Endothelial cell of umbilical vein (primary cell): ENCODE measurements around the gene VWA8. TPM values are rescaled to one million over a fixed set of nuclear protein-coding genes. Genes with fewer than 3 reads are reported as not detected.

Experiments
- BruUV-seq: library from RNA; stranded (reverse); fragments of 400-500 nt; replicated peaks from 2 replicates; lab custom pipeline; 2021; lab: Mats Ljungman, UMichigan
- CTCF ChIA-PET: fragments of 300-600, 350-600 bp; sonication (Branson Sonifier 250); formaldehyde crosslinking; loops from one replicate; lab custom pipeline; 2021; ENCODE audit warnings: antibody characterized with exemption, inconsistent platforms; lab: Charles Lee
- POLR2A ChIA-PET: fragments of 300-600, 350-600 bp; sonication (Branson Sonifier 250); formaldehyde crosslinking; loops from one replicate; lab custom pipeline; 2021; ENCODE audit warnings: antibody characterized with exemption, inconsistent platforms; lab: Charles Lee
- DNase-seq: peaks from one replicate; pipeline ENCODE4 v3.0.0-alpha.2; 2011; ENCODE audit warnings: low read depth, low spot score
- FAIRE-seq: peaks from 2 replicates; lab custom pipeline; 2011; peaks lifted over from hg19 to GRCh38; lab: Jason Lieb, UNC
- H2AFZ ChIP-seq: 2 replicates; pipeline ENCODE4 v1.6.0; 2012; ENCODE audit warnings: low read depth, low read length, control low read depth, inconsistent platforms
- H3K27ac ChIP-seq: 2 replicates; pipeline ENCODE4 v1.5.1; 2011; ENCODE audit warnings: low read depth, mild to moderate bottlenecking, control low read depth, low read length, moderate library complexity; ENCODE audit not compliant: insufficient read depth
- H3K27me3 ChIP-seq, 2 experiments: 2 replicates each; pipeline versions ENCODE4 v1.6.0 to v1.6.1; 2011; ENCODE audit warnings: low read length in 2 of 2, mixed read lengths in 1 of 2; ENCODE audit not compliant: control insufficient read depth in 2 of 2, insufficient read depth in 2 of 2
- H3K36me3 ChIP-seq, 2 experiments: 2 replicates in 1 of 2; 3 replicates in 1 of 2; pipeline ENCODE4 v1.5.1; 2011; ENCODE audit warnings: low read length in 2 of 2, mild to moderate bottlenecking in 1 of 2, moderate library complexity in 1 of 2; ENCODE audit not compliant: control insufficient read depth in 2 of 2, insufficient read depth in 2 of 2; ENCODE audit errors: extremely low read depth in 1 of 2
- H3K4me1 ChIP-seq: 3 replicates; pipeline ENCODE4 v1.5.1; 2011; ENCODE audit warnings: mild to moderate bottlenecking, low read length; ENCODE audit not compliant: control insufficient read depth, insufficient read depth; ENCODE audit errors: extremely low read depth
- H3K4me2 ChIP-seq: 2 replicates; pipeline ENCODE4 v1.6.1; 2011; ENCODE audit warnings: low read length, control low read depth, mixed read lengths; ENCODE audit not compliant: insufficient read depth
- H3K4me3 ChIP-seq, 3 experiments: fragments of 200-600 bp in 1 of 3; sonication (generic), shearing (Covaris generic) in 1 of 3; replicated peaks in 1 of 3; 2 replicates each; pipeline ENCODE4 v1.5.1; 2011 to 2016; ENCODE audit warnings: control low read depth in 3 of 3, low read length in 3 of 3, mild to moderate bottlenecking in 2 of 3, inconsistent platforms in 1 of 3, low read depth in 1 of 3, moderate library complexity in 1 of 3; ENCODE audit not compliant: insufficient read depth in 1 of 3
- H3K79me2 ChIP-seq: 2 replicates; pipeline ENCODE4 v1.6.0; 2012; ENCODE audit warnings: low read length, inconsistent platforms; ENCODE audit not compliant: control insufficient read depth, insufficient read depth
- H3K9ac ChIP-seq: replicated peaks from 2 replicates; pipeline ENCODE3; 2011; ENCODE audit warnings: low read length, control low read depth; ENCODE audit not compliant: insufficient read depth; ENCODE audit errors: extremely low read depth
- H3K9me1 ChIP-seq: replicated peaks from 3 replicates; pipeline ENCODE4 v1.6.0; 2011; ENCODE audit warnings: mild to moderate bottlenecking, low read length; ENCODE audit not compliant: control insufficient read depth, insufficient read depth; ENCODE audit errors: extremely low read depth
- H3K9me3 ChIP-seq: replicated peaks from 2 replicates; pipeline ENCODE4 v1.5.1; 2012; ENCODE audit warnings: low read length, inconsistent platforms; ENCODE audit not compliant: control insufficient read depth, insufficient read depth
- H4K20me1 ChIP-seq: replicated peaks from 2 replicates; pipeline ENCODE3; 2011; ENCODE audit warnings: mild to moderate bottlenecking, low read length; ENCODE audit not compliant: control insufficient read depth, insufficient read depth; ENCODE audit errors: extremely low read depth
- CTCF ChIP-seq, 2 donors: IDR thresholded peaks; 1 replicate in 1 of 2; 2 replicates in 1 of 2; pipeline ENCODE4 v1.5.1; 2011; ENCODE audit warnings: low read length in 2 of 2, mild to moderate bottlenecking in 2 of 2, moderate library complexity in 2 of 2, control low read depth in 1 of 2, inconsistent platforms in 1 of 2, low read depth in 1 of 2; ENCODE audit not compliant: insufficient read depth in 1 of 2; ENCODE audit errors: extremely low read depth in 1 of 2
- EZH2 ChIP-seq: IDR thresholded peaks from 2 replicates; pipeline ENCODE4 v1.6.1; 2012; ENCODE audit warnings: borderline replicate concordance, low read depth, mild to moderate bottlenecking, moderate library complexity, low read length, inconsistent platforms; ENCODE audit not compliant: severe bottlenecking
- FOS ChIP-seq: IDR thresholded peaks from 2 replicates; pipeline ENCODE4 v1.6.1; 2011; ENCODE audit warnings: mild to moderate bottlenecking, low read length, moderate library complexity, borderline replicate concordance; ENCODE audit not compliant: insufficient read depth
- GATA2 ChIP-seq: IDR thresholded peaks from 2 replicates; pipeline ENCODE4 v1.7.0; 2011; ENCODE audit warnings: low read depth, mild to moderate bottlenecking, moderate library complexity, mixed read lengths, low read length; ENCODE audit not compliant: insufficient read length, insufficient read depth
- JUN ChIP-seq: IDR thresholded peaks from 2 replicates; pipeline ENCODE4 v1.6.1; 2011; ENCODE audit warnings: borderline replicate concordance, low read depth; ENCODE audit not compliant: insufficient read length, insufficient read depth
- MAX ChIP-seq: IDR thresholded peaks from 2 replicates; pipeline ENCODE4 v1.6.1; 2011; ENCODE audit not compliant: insufficient read depth, insufficient read length
- MYC ChIP-seq: IDR thresholded peaks from one replicate; pipeline ENCODE4 v1.6.1; 2011; ENCODE audit warnings: mild to moderate bottlenecking, low read depth, low read length
- POLR2A ChIP-seq: IDR thresholded peaks from 2 replicates; pipeline ENCODE4 v1.6.1; 2012; ENCODE audit warnings: low read depth, mild to moderate bottlenecking, control low read depth, low read length
- POLR2AphosphoS5 ChIP-seq: IDR thresholded peaks from 2 replicates; pipeline ENCODE4 v1.6.1; 2012; ENCODE audit warnings: low read depth, mild to moderate bottlenecking, control low read depth, low read length, moderate library complexity; ENCODE audit not compliant: insufficient read depth
- dilution Hi-C: fragments of 300-500 bp; cut with MboI; formaldehyde crosslinking; loops from one replicate; pipeline ENCODE4 v1.15.0; 2019; ENCODE audit warnings: low sequenced_read_pairs; ENCODE audit not compliant: extremely low pct_ligation_motif_present
- intact Hi-C: fragments of 100-400 bp; cut with micrococcal nuclease; formaldehyde crosslinking; loops from one replicate; pipeline ENCODE4 v1.10.0; 2022
- polyA plus RNA-seq, 4 experiments: library from polyadenylated mRNA; depleted of rRNA in 3 of 4; stranded (reverse) in 3 of 4; unstranded in 1 of 4; fragments of >200 nt; gene quantifications; 2 replicates each; pipeline versions ENCODE4 v1.2.1 to v1.2.3, GENCODE V29; 2011 to 2012; ENCODE audit warnings: missing spikeins in 1 of 4
- total RNA-seq: library from RNA; stranded (reverse); gene quantifications from 2 replicates; pipeline ENCODE4 v1.2.3, GENCODE V29; 2021

Gene VWA8
- total and polyA plus RNA-seq, 2 donors (not counting 3 experiments of a cell fraction or from before 2014, with no cell fraction given), result 2.9 to 11.3 TPM

DNA sequence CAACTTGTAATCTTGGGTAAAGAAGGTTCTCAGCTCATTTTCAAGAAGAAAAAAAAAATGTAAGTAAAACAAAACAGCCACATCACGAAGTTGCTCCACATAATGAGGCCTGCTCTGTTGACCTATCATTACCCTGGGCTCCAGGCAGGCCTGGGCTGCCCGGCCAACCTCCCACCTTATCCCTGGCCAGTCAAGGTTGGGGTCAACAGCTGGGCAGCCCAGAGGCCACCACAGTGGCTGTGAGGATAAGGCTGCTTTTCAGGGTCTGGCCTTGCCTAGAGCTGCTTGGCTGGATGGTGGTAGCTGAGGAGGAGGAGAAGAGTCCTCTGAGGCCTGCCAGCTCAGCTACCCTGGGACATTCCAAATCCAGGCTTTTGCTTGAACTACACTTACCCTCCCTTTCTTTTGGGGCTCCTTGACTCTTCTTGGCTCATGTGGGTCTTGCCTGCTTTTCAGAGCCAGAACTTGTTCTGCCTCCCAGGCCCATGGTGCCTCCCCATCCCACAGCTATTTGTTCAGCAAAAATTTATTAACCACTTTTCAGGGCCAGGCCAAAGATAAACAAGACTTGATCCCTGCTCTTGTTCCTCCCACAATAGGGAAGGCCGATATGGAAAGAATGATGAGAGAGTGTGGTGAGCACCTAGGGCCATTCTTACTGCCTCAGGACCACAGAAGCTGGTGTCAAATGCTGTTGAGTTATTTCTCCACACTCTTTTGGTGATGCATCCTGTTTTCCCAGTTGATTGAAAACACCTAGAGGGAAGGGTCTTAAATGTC lies 401.9 kb downstream of the VWA8 start:
- CTCF ChIA-PET, result interaction anchor here (2.0 kb wide), 1 partner anchor 8 kb away, joined by 7 read pairs; no protein-coding TSS in a partner anchor
- no peaks in the 10 kb centered on the region for H3K36me3 ChIP-seq
- FAIRE-seq, result no peak
- peaks cover 11% of the 10 kb centered on the region for H3K4me1 ChIP-seq
- H3K4me3 ChIP-seq, result no peak overlapping the region
- DNase-seq, result no peak
- H3K9me1 ChIP-seq, result no peaks in the 10 kb centered on the region
- no peak overlapping the region for H2AFZ ChIP-seq
- no TSS peak for BruUV-seq
- H3K79me2 ChIP-seq, result no peaks in the 10 kb centered on the region
- no peak overlapping the region for H3K27ac ChIP-seq
- intact Hi-C loops, result no loop called here
- no peaks in the 10 kb centered on the region for H3K9me3 ChIP-seq
- H3K9ac ChIP-seq, result no peak overlapping the region
- POLR2A ChIA-PET, result no interaction called here
- dilution Hi-C loops, result no loop called here
- H3K4me2 ChIP-seq, result no peak overlapping the region
- no peak for TF ChIP-seq JUN
- TF ChIP-seq EZH2, result no peak
- no peak for TF ChIP-seq POLR2A
- no peak for TF ChIP-seq POLR2AphosphoS5
- TF ChIP-seq FOS, result no peak
- TF ChIP-seq CTCF (IDR thresholded peaks at IDR 0.05; ENCODE audit: extremely low read depth in 1 of 2, insufficient read depth in 1 of 2, low read depth in 1 of 2, low read length in 2 of 2), result no peak
- TF ChIP-seq MYC, result no peak
- TF ChIP-seq MAX, result no peak
- TF ChIP-seq GATA2, result no peak
- H3K27me3 ChIP-seq, result peaks cover 0 to 2% of the 10 kb centered on the region in 2 experiments
- no peaks in the 10 kb centered on the region for H4K20me1 ChIP-seq
